ENCODE results near the gene GPANK1. TPM values are rescaled to one million over a fixed set of nuclear protein-coding genes. Genes with fewer than 3 reads are reported as not detected.

Gene GPANK1
- total and polyA plus RNA-seq, 2 of the 13 experiments (the other 11 are each of a cell fraction or from before 2014, with no cell fraction given), result 15.4 to 22.8 TPM

DNA sequence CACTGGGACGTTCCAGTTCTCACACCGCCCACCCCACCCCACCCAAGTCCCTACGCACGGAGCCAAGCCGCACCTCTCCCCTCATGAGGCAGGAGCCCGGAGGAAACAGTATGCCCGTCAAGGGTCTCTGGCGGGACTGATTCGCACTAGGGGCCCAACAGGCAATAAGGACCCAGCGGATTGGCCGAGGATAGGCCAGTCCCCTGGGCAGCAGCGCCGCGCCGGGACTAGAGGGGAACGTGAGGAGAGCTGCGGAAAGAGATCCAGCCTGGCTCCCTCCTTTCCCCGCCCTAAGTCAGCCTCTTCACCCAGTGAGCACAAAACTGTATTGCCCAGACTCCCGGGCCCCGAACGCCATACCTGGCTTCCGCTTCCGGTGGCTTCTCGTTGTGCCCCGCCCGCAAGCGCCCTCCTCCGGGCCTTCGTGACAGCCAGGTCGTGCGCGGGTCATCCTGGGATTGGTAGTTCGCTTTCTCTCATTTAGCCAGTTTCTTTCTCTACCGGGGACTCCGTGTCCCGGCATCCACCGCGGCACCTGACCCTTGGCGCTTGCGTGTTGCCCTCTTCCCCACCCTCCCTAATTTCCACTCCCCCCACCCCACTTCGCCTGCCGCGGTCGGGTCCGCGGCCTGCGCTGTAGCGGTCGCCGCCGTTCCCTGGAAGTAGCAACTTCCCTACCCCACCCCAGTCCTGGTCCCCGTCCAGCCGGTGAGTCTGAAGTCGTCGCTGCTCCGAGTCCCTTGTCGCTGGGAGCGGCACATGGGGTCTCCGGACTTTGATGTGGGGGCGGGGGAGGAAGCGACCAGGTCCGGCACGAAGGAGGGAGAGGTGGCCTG, 922 bp upstream of the GPANK1 start, which contains the start of gene CSNK2B (continued):
- TF ChIP-seq, protein P1, sequence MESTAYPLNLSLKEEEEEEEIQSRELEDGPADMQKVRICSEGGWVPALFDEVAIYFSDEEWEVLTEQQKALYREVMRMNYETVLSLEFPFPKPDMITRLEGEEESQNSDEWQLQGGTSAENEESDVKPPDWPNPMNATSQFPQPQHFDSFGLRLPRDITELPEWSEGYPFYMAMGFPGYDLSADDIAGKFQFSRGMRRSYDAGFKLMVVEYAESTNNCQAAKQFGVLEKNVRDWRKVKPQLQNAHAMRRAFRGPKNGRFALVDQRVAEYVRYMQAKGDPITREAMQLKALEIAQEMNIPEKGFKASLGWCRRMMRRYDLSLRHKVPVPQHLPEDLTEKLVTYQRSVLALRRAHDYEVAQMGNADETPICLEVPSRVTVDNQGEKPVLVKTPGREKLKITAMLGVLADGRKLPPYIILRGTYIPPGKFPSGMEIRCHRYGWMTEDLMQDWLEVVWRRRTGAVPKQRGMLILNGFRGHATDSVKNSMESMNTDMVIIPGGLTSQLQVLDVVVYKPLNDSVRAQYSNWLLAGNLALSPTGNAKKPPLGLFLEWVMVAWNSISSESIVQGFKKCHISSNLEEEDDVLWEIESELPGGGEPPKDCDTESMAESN (CRISPR knock-in tag; conservative IDR thresholded peaks at IDR 0.05), result peak; percentile 93
- TF ChIP-seq, protein P2, sequence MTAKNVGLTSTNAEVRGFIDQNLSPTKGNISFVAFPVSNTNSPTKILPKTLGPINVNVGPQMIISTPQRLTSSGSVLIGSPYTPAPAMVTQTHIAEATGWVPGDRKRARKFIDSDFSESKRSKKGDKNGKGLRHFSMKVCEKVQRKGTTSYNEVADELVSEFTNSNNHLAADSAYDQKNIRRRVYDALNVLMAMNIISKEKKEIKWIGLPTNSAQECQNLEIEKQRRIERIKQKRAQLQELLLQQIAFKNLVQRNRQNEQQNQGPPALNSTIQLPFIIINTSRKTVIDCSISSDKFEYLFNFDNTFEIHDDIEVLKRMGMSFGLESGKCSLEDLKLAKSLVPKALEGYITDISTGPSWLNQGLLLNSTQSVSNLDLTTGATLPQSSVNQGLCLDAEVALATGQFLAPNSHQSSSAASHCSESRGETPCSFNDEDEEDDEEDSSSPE (CRISPR knock-in tag; IDR thresholded peaks at IDR 0.05), result peak; percentile 79
- TF ChIP-seq SP5 (CRISPR knock-in tag; IDR thresholded peaks at IDR 0.05; ENCODE audit: borderline replicate concordance, low read depth), result peak; percentile 68
- no peak; the same call in 1 of the 2 replicates for TF ChIP-seq ELF4 (CRISPR knock-in tag; IDR thresholded peaks at IDR 0.05; ENCODE audit: borderline replicate concordance)
- peak; percentile 77; the same call in 1 of the 2 replicates for TF ChIP-seq XBP1 (CRISPR knock-in tag; IDR thresholded peaks at IDR 0.05)
- TF ChIP-seq, protein P3, sequence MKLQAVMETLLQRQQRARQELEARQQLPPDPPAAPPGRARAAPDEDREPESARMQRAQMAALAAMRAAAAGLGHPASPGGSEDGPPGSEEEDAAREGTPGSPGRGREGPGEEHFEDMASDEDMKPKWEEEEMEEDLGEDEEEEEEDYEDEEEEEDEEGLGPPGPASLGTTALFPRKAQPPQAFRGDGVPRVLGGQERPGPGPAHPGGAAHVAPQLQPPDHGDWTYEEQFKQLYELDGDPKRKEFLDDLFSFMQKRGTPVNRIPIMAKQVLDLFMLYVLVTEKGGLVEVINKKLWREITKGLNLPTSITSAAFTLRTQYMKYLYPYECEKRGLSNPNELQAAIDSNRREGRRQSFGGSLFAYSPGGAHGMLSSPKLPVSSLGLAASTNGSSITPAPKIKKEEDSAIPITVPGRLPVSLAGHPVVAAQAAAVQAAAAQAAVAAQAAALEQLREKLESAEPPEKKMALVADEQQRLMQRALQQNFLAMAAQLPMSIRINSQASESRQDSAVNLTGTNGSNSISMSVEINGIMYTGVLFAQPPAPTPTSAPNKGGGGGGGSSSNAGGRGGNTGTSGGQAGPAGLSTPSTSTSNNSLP (IDR thresholded peaks at IDR 0.05; ENCODE audit: low read depth, low read length), result no peak; the same call in 1 of the 2 replicates
- TF ChIP-seq ADNP (CRISPR knock-in tag; IDR thresholded peaks at IDR 0.05), result no peak
- no peak for TF ChIP-seq SALL2 (CRISPR knock-in tag; IDR thresholded peaks at IDR 0.05)
- peak; percentile 42; the same call in 1 of the 2 replicates for TF ChIP-seq MTA1 (CRISPR knock-in tag; IDR thresholded peaks at IDR 0.05; ENCODE audit: borderline replicate concordance)
- peak; percentile 66; the same call in 1 of the 2 replicates for TF ChIP-seq NCOR1 (IDR thresholded peaks at IDR 0.05; ENCODE audit: borderline replicate concordance, low read length)
- peak; percentile 30; the same call in 1 of the 2 replicates for TF ChIP-seq ZNF776 (CRISPR knock-in tag; IDR thresholded peaks at IDR 0.05)
- TF ChIP-seq, protein P4, sequence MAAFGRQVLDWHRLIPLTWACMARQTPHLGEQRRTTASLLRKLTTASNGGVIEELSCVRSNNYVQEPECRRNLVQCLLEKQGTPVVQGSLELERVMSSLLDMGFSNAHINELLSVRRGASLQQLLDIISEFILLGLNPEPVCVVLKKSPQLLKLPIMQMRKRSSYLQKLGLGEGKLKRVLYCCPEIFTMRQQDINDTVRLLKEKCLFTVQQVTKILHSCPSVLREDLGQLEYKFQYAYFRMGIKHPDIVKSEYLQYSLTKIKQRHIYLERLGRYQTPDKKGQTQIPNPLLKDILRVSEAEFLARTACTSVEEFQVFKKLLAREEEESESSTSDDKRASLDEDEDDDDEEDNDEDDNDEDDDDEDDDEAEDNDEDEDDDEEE (CRISPR knock-in tag; IDR thresholded peaks at IDR 0.05), result no peak
- no peak for TF ChIP-seq RORA (CRISPR knock-in tag; IDR thresholded peaks at IDR 0.05)
- no peak for TF ChIP-seq GLI4 (CRISPR knock-in tag; IDR thresholded peaks at IDR 0.05; ENCODE audit: borderline replicate concordance)
- no peak for TF ChIP-seq ZNF17 (CRISPR knock-in tag; IDR thresholded peaks at IDR 0.05)
- TF ChIP-seq SATB2 (CRISPR knock-in tag; IDR thresholded peaks at IDR 0.05), result no peak
- peak; percentile 8; the same call in 1 of the 2 replicates for TF ChIP-seq RAD21 (CRISPR knock-in tag; IDR thresholded peaks at IDR 0.05)
- peak; percentile 80; the same call in 1 of the 2 replicates for TF ChIP-seq HOXA3 (CRISPR knock-in tag; IDR thresholded peaks at IDR 0.05)
- no peak; the same call in 1 of the 2 replicates for TF ChIP-seq STAT5B (CRISPR knock-in tag; IDR thresholded peaks at IDR 0.05)
- TF ChIP-seq, protein P5, sequence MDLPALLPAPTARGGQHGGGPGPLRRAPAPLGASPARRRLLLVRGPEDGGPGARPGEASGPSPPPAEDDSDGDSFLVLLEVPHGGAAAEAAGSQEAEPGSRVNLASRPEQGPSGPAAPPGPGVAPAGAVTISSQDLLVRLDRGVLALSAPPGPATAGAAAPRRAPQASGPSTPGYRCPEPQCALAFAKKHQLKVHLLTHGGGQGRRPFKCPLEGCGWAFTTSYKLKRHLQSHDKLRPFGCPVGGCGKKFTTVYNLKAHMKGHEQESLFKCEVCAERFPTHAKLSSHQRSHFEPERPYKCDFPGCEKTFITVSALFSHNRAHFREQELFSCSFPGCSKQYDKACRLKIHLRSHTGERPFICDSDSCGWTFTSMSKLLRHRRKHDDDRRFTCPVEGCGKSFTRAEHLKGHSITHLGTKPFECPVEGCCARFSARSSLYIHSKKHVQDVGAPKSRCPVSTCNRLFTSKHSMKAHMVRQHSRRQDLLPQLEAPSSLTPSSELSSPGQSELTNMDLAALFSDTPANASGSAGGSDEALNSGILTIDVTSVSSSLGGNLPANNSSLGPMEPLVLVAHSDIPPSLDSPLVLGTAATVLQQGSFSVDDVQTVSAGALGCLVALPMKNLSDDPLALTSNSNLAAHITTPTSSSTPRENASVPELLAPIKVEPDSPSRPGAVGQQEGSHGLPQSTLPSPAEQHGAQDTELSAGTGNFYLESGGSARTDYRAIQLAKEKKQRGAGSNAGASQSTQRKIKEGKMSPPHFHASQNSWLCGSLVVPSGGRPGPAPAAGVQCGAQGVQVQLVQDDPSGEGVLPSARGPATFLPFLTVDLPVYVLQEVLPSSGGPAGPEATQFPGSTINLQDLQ (CRISPR knock-in tag; IDR thresholded peaks at IDR 0.05), result 0 out of 2 replicates have a peak, but pooled peaks have one; percentile 14

Data from HepG2 (cell line).